IMR-90 (cell line): ENCODE results near the gene INSYN1. TPM values are rescaled to one million over a fixed set of nuclear protein-coding genes. Genes with fewer than 3 reads are reported as not detected.

Source experiments
- ATAC-seq: fragments of 200-7000 bp; cut with Tn5 transposase; 2 replicates; pipeline ENCODE4 v1.9.1; 2020; ENCODE audit warnings: low read depth, mild to moderate bottlenecking, moderate library complexity
- BruUV-seq: library from RNA; stranded (reverse); fragments of 400-500 nt; replicated peaks from 2 replicates; lab custom pipeline; 2021; lab: Mats Ljungman, UMichigan
- CTCF ChIA-PET: fragments of 300-600 bp; formaldehyde crosslinking; extraction: SDS; loops from one replicate; lab custom pipeline; 2021; ENCODE audit warnings: antibody characterized with exemption; lab: Yijun Ruan, JAX
- POLR2A ChIA-PET: fragments of 300-600 bp; sonication (Branson Sonifier 250); formaldehyde crosslinking; loops from one replicate; lab custom pipeline; 2022; ENCODE audit warnings: antibody characterized with exemption; ENCODE audit not compliant: unreplicated experiment; lab: Charles Lee
- DNase-seq: peaks from one replicate; pipeline ENCODE4 v3.0.0; 2013
- H2AFZ ChIP-seq: replicated peaks from 2 replicates; pipeline ENCODE3; 2013; ENCODE audit warnings: low read length, mild to moderate bottlenecking; ENCODE audit not compliant: poor library complexity
- H2AK5ac ChIP-seq: 2 replicates; pipeline ENCODE4 v1.6.1; 2013; ENCODE audit warnings: low read depth, low read length, inconsistent platforms
- H2AK9ac ChIP-seq: replicated peaks from 2 replicates; pipeline ENCODE3; 2013; ENCODE audit warnings: mild to moderate bottlenecking, low read depth, low read length, moderate library complexity; ENCODE audit not compliant: poor library complexity
- H2BK120ac ChIP-seq: 2 replicates; pipeline ENCODE4 v1.6.1; 2013; ENCODE audit warnings: low read depth, low read length, inconsistent platforms
- H2BK15ac ChIP-seq: 3 replicates; pipeline ENCODE4 v1.6.1; 2013; ENCODE audit warnings: low read depth, low read length, inconsistent platforms
- H2BK20ac ChIP-seq: 2 replicates; pipeline ENCODE4 v1.6.1; 2013; ENCODE audit warnings: low read depth, mild to moderate bottlenecking, inconsistent platforms, low read length, moderate library complexity
- H2BK5ac ChIP-seq: 2 replicates; pipeline ENCODE4 v1.6.1; 2013; ENCODE audit warnings: mild to moderate bottlenecking, low read depth, low read length, inconsistent platforms; ENCODE audit not compliant: poor library complexity, severe bottlenecking
- H3K14ac ChIP-seq: replicated peaks from 2 replicates; pipeline ENCODE4 v1.6.1; 2013; ENCODE audit warnings: low read depth, low read length, inconsistent platforms
- H3K18ac ChIP-seq: 2 replicates; pipeline ENCODE4 v1.6.1; 2013; ENCODE audit warnings: low read depth, low read length, control low read depth
- H3K23ac ChIP-seq: 2 replicates; pipeline ENCODE4 v1.6.1; 2013; ENCODE audit warnings: low read depth, low read length, inconsistent platforms
- H3K27ac ChIP-seq: 2 replicates; pipeline ENCODE4 v1.5.1; 2013; ENCODE audit warnings: mild to moderate bottlenecking, control low read depth, low read length; ENCODE audit not compliant: insufficient read depth
- H3K27me3 ChIP-seq: 2 replicates; pipeline ENCODE4 v1.6.1; 2013; ENCODE audit warnings: low read length; ENCODE audit not compliant: control insufficient read depth, insufficient read depth
- H3K36me3 ChIP-seq: 2 replicates; pipeline ENCODE4 v1.6.1; 2013; ENCODE audit warnings: low read length, mixed read lengths; ENCODE audit not compliant: control insufficient read depth, insufficient read depth
- H3K4ac ChIP-seq: 2 replicates; pipeline ENCODE4 v1.6.1; 2013; ENCODE audit warnings: low read depth, low read length, inconsistent platforms
- H3K4me1 ChIP-seq: 2 replicates; pipeline ENCODE4 v1.6.1; 2013; ENCODE audit warnings: low read length, mixed read lengths; ENCODE audit not compliant: control insufficient read depth, insufficient read depth
- H3K4me2 ChIP-seq: 2 replicates; pipeline ENCODE4 v1.6.1; 2013; ENCODE audit warnings: low read depth, mild to moderate bottlenecking, control low read depth, low read length, moderate library complexity
- H3K4me3 ChIP-seq: 2 replicates; pipeline ENCODE4 v1.5.1; 2013; ENCODE audit warnings: low read depth, mild to moderate bottlenecking, control low read depth, low read length, moderate library complexity; ENCODE audit not compliant: insufficient read depth
- H3K56ac ChIP-seq: 2 replicates; pipeline ENCODE4 v1.6.1; 2013; ENCODE audit warnings: low read length, inconsistent platforms; ENCODE audit not compliant: insufficient read depth; ENCODE audit errors: extremely low read depth
- H3K79me1 ChIP-seq, 2 experiments: 2 replicates each; pipeline ENCODE4 v1.6.1; 2013; ENCODE audit warnings: low read length in 2 of 2, inconsistent platforms in 1 of 2, low read depth in 1 of 2
- H3K9ac ChIP-seq: 2 replicates; pipeline ENCODE4 v1.6.1; 2013; ENCODE audit warnings: low read depth, low read length, control low read depth
- H3K9me1 ChIP-seq: 2 replicates; pipeline ENCODE4 v1.6.1; 2013; ENCODE audit warnings: low read length, inconsistent platforms; ENCODE audit not compliant: insufficient read depth
- H3K9me3 ChIP-seq: 2 replicates; pipeline ENCODE4 v1.6.1; 2013; ENCODE audit warnings: low read length; ENCODE audit not compliant: control insufficient read depth, insufficient read depth
- H4K20me1 ChIP-seq: 2 replicates; pipeline ENCODE4 v1.6.1; 2013; ENCODE audit warnings: low read length, inconsistent platforms; ENCODE audit not compliant: insufficient read depth
- H4K5ac ChIP-seq: 2 replicates; pipeline ENCODE4 v1.6.1; 2013; ENCODE audit warnings: mild to moderate bottlenecking, low read depth, low read length, control low read depth
- H4K8ac ChIP-seq, 2 experiments: 2 replicates each; pipeline ENCODE4 v1.6.1; 2013; ENCODE audit warnings: low read depth in 2 of 2, low read length in 2 of 2, control low read depth in 1 of 2, inconsistent platforms in 1 of 2
- H4K91ac ChIP-seq: 2 replicates; pipeline ENCODE4 v1.6.1; 2013; ENCODE audit warnings: low read depth, low read length, inconsistent platforms; ENCODE audit not compliant: insufficient read depth
- FOS ChIP-seq: fragments of 150-350 bp; IDR thresholded peaks from 2 replicates; pipeline ENCODE4 v1.6.1; 2016; ENCODE audit warnings: low read depth, low read length
- MXI1 ChIP-seq: IDR thresholded peaks from 2 replicates; pipeline ENCODE4 v1.6.1; 2012; ENCODE audit warnings: low read depth, mild to moderate bottlenecking, low read length, moderate library complexity, borderline replicate concordance
- WGBS, 2 experiments: methylation state at CpG; one replicate each; pipeline versions ENCODE4 v1.1.5 to v1.1.7; 2013; ENCODE audit warnings: missing lambda C conversion rate in 2 of 2; ENCODE audit not compliant: insufficient read length in 1 of 2; ENCODE audit errors: extremely low coverage in 2 of 2; 5-methylcytosine and 5-hydroxymethylcytosine counted together
- dilution Hi-C: fragments of 300-500 bp; cut with HindIII; formaldehyde crosslinking; loops from one replicate; pipeline ENCODE4 v1.14.3; 2018; ENCODE audit warnings: low sequenced_read_pairs; ENCODE audit not compliant: unreplicated experiment
- in situ Hi-C: fragments of 300-500 bp; cut with MboI; formaldehyde crosslinking; loops from 3 replicates; pipeline ENCODE4 v1.14.3; 2019; ENCODE audit warnings: low sequenced_read_pairs, inconsistent platforms, mixed read lengths
- intact Hi-C: fragments of 100-400 bp; cut with micrococcal nuclease; formaldehyde crosslinking; loops from 2 replicates; pipeline ENCODE4 v1.10.0; 2022
- polyA plus RNA-seq, 3 experiments: library from polyadenylated mRNA; depleted of rRNA; stranded (reverse); fragments of >200 nt; gene quantifications; 2 replicates each; pipeline ENCODE4 v1.2.3, GENCODE V29; 2012; ENCODE audit warnings: low replicate concordance in 1 of 3
- total RNA-seq: library from RNA; depleted of rRNA; stranded (reverse); fragments of >200 nt; gene quantifications from 2 replicates; pipeline ENCODE4 v1.2.3, GENCODE V29; 2012

Gene INSYN1
- total and polyA plus RNA-seq, 2 of the 4 experiments (the other 2 are of a cell fraction): 0.18 to 0.34 TPM

GRCh38 chr15:73746883-73747282 lies 6.3 kb downstream of the INSYN1 start:
- no peak overlapping the region for H2BK120ac ChIP-seq
- H2BK20ac ChIP-seq: no peak overlapping the region
- H3K23ac ChIP-seq: no peak overlapping the region
- peaks cover 69% of the 10 kb centered on the region for H3K27me3 ChIP-seq
- no peak overlapping the region for H3K4ac ChIP-seq
- no peaks in the 10 kb centered on the region for H4K20me1 ChIP-seq
- peaks cover 3% of the 10 kb centered on the region; the same call in 1 of the 2 replicates for H3K4me1 ChIP-seq
- no peak overlapping the region for H4K8ac ChIP-seq
- no peak overlapping the region for H3K27ac ChIP-seq
- no peaks in the 10 kb centered on the region for H3K79me1 ChIP-seq
- H3K9me1 ChIP-seq: peaks cover 5% of the 10 kb centered on the region; the same call in 1 of the 2 replicates
- WGBS, 2 experiments: 27% methylated on average over 2 of the region's 7 CpGs; no CpG with 5 or more reads in 1 of the 2 experiments
- no peak overlapping the region for H3K56ac ChIP-seq
- dilution Hi-C loops: no loop called here
- H2AFZ ChIP-seq: no peak overlapping the region
- no peak overlapping the region for H4K91ac ChIP-seq
- intact Hi-C loops: no loop called here
- in situ Hi-C loops: no loop called here
- POLR2A ChIA-PET: no interaction called here
- no peak overlapping the region for H2AK9ac ChIP-seq
- no peak for TF ChIP-seq FOS
- TF ChIP-seq MXI1: no peak
- CTCF ChIA-PET: no interaction called here
- H3K4me3 ChIP-seq: no peak overlapping the region
- H2BK15ac ChIP-seq: no peak overlapping the region
- BruUV-seq: no TSS peak
- no peak overlapping the region for H2BK5ac ChIP-seq
- H3K4me2 ChIP-seq: no peak overlapping the region
- no peaks in the 10 kb centered on the region for H3K9me3 ChIP-seq
- H2AK5ac ChIP-seq: no peak overlapping the region
- ATAC-seq (peak; percentile 56), DNase-seq (no peak)
- no peak overlapping the region for H3K14ac ChIP-seq
- no peaks in the 10 kb centered on the region for H3K36me3 ChIP-seq
- no peak overlapping the region for H3K18ac ChIP-seq
- no peak overlapping the region for H4K5ac ChIP-seq
- no peak overlapping the region for H3K9ac ChIP-seq
